RPMI7951 (cell line): ENCODE measurements around the gene KRTAP10-6. TPM values are rescaled to one million over a fixed set of nuclear protein-coding genes. Genes with fewer than 3 reads are reported as not detected.
"Not testable (repeated sequence)": the region's sequence is repeated elsewhere in the genome, so short reads cannot be mapped to it uniquely, and the experiment has no call there.

Experiments used
- DNase-seq: peaks from one replicate; pipeline ENCODE4 v3.0.0-alpha.2; 2012; ENCODE audit warnings: low read depth
- total RNA-seq: library from RNA; depleted of rRNA; stranded (reverse); fragments of >200 nt; shearing (Covaris generic); gene quantifications from 2 replicates; pipeline ENCODE4 v1.2.3, GENCODE V29; 2014; rRNA removed

KRTAP10-6 gene
- not detected in 2 replicates for total RNA-seq

DNA sequence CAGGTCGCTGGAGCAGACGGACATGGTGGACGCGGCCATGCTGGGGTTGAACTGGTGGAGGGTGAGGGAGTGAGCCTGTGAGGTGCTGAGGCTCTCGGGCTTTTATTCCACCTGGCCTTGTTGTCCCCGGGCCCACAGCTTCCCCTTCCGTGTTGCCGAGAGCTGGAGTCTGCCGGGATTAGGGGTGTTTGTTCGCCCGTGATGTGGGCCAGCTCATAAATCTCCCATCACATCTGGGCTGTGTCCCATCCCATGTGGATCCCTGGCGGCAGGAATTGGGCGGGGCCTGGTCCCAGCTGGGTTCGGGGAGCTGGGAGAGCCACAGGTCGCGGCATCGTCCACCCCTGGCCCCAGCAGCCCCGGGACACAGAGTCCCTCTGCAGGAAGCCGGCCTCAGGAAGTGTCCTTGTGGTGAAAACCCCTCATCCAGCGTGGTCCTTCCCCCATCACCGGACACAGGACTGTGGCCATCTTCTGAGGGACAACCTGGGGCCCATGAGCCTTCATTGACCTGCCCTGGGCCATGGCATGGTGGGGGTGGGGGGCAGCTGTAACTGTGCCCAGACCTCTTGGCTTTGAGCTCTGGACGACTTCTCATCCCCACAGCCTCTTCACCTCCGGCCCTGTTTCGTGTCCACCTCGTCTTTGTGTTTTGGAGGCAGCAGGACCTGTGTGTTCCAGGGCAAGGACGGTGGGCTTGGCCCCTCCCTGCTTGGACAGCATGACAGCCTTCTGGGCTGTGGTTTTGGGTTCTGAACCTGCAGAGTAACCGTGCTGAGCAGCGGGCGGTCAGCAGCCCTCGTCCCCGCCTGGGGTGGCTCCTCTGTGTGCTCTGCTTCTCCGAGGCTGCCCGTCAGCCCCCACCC lies at the start of gene KRTAP10-6:
Gene KRTAP10-6 (minus strand): TSS at position 60 of the 866 bp plus-strand sequence. CDS start 21 bp downstream, at position 39.
- DNase-seq = no peak

DNA sequence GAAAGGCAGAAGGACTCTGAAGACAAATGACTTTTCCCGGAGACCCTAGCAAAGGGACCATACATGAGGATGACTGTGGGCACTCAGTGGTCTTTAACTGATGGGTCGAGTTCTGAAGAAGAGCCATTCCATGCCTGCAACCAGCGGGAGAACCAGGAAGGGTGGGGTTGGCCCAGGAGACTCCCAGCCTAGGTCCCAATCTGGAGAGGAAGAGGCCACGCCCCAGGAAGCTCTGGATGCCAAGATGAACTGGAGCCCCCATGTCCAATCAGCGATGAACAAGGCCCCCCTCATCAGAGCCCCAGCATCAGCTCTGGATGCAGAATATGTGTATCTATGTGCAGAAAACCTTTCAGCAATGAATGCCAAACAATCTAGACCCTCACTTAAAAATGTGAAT lies 48.5 kb upstream of the KRTAP10-6 start:
- DNase-seq = no peak

- no peak for DNase-seq
Measured at GRCh38 chr21:44639331-44639655, 47.0 kb upstream of the KRTAP10-6 start.

DNA sequence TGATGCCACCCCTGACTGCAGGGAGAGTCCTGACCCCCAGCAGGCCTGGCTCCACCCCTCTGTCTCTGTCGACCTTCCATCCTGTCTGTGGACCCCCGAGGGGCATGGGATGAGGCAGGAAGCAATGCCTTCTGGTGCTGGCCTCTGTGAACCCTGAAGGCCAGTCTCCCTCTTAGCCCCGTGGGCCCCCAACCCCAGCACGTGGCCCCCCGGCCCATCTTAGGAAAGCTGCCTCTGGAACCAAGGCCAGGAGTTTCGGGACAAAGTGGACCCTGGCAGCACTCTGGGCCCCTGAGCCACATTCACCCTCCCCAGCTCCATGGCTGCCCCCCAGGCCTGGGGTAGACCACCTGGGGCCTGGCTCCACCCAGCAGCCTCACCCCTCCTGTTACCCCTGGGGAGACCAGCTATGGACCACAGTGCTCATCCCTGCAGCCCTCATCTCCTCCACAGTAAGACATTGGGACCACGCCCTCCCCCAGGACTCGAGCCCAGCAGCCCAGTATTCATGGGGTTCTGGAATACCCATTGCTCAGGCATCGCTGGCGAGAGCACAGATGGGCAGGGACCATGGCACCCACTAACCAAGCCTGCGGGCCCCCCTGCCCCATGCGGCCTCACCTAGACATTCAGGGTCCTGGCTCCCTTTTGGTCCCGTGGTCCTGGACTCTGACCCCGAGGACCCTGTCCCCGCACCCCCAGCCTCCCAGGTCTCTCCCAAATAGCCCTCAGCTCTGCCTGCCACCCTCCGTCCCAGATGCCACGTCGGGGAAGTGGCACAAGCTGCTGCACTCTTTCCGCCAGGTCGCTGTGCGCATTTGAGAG lies 46.4 kb upstream of the KRTAP10-6 start:
- DNase-seq = not testable (repeated sequence)

DNA sequence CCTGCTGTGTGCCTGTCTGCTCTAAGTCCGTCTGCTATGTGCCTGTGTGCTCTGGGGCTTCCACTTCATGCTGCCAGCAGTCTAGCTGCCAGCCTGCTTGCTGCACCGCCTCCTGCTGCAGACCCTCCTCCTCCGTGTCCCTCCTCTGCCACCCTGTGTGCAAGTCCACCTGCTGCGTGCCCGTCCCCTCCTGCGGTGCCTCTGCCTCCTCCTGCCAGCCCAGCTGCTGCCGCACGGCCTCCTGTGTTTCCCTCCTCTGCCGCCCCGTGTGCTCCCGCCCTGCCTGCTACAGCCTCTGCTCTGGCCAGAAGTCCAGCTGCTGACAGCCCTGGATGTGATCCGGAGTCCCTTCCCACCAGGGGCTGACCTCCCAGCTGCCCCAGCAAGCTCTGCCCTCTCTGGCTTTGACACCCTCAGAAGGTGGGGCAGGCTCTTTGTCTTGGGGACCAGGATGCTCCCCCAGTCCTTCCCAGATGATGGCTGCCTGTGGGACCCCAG lies 45.6 kb upstream of the KRTAP10-6 start:
- not testable (repeated sequence) for DNase-seq

DNA sequence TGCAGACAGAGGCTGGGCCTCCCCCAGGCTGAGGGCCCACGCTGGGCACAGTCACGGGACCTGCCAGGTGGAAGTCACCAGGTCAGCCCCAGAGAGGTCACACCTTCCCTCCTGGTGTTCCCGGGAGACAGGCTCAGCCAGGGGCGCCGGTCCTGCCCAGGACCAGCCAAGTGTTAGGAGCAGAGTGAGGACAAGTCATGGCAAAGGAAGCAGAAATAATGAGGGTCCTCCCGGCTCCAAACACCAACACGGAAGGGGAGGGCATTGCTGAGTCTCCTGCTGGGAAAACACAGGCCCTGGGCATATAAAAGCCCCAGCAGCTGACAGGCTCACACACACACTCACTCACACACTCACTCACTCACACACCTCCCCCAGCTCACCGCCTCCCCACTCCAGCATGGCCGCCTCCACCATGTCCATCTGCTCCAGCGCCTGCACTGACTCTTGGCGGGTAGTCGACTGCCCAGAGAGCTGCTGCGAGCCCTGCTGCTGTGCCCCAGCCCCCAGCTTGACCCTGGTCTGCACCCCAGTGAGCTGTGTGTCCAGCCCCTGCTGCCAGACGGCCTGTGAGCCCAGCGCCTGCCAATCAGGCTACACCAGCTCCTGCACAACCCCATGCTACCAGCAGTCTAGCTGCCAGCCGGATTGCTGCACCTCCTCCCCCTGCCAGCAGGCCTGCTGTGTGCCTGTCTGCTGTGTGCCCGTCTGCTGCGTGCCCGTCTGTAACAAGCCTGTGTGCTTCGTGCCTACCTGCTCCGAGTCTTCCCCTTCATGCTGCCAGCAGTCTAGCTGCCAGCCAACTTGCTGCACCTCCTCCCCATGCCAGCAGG lies 44.9 kb upstream of the KRTAP10-6 start, which contains the start of gene KRTAP10-10:
Gene KRTAP10-10 (plus strand): TSS at position 339 of the 833 bp plus-strand sequence. CDS start 62 bp downstream, at position 401.
- no peak for DNase-seq

DNA sequence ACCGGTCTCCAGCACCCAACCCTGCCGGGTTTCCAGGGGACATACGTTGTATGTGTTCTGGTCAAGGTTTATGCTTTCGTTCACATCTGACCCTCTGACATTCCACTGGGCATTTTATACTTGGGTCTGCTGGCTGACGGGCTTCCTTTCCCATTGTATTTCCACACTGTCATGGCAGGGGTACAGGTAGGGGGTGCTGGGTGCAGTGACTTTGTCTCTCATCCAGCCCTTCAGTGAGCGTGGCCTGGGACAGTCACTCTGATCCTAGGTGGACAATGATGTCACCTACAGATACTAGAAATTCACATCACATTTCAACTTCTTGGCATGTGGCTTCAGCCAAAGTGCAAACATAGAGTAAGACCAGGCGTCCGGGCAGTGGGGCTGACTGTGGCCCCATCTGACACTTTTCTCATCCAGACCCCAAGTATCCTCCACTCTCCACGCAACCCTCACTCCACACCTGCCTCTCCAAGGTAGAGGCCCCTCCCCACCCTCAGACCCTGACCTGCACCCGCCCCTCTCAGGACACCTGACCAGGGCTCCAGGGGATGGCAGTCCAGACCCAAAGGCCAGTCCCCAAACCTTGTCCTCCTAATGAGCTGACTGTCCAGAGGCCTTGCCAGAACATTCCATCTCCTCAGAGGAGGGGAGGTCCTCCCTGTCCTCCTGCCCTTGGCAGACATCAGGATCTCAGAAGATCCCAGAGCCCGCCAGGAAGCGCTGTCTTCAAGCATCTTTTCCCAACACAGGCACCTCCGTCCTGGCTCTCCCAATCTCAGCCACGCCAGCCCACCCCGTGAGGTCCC lies 44.1 kb upstream of the KRTAP10-6 start:
- no peak for DNase-seq

DNA sequence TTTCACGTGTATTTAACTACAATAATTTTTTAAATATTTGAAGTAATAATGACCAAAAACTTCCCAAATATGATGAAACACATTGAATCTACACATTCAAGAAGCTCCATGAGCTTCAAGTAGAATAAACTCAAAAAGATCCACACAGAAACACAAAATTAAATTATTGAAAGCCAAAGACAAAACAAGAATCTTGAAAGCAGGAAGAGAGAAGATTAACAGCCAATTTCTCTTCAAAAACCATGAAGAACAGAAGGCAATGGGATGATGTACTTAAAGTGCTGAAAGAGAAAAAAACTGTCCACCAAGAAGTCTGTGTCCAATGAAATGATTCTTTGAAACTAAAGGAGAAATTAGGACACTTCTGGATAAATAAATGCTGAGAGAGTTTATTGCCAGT lies 39.8 kb upstream of the KRTAP10-6 start:
- no peak for DNase-seq

DNA sequence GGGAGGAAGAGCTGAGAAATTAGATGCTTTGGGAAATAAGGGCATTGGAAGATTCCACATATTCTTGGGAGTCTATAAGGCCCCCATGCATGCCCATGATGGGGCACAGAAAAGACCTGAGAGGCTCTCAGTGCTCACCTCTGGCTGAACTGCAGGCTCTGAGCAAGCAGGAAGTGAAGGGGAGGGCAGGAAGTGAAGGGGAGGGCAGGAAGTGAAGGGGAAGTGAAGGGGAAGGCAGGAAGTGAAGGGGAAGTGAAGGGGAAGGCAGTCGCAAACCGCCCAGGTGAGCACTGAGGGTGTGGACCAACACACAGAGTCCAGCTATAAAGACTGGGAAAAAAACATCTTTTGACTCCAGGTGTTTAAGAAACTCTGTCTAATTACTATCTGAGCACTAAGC lies 38.1 kb upstream of the KRTAP10-6 start:
- DNase-seq = no peak

GRCh38 chr21:44628707-44629391 lies 36.5 kb upstream of the KRTAP10-6 start:
- DNase-seq = no peak

DNA sequence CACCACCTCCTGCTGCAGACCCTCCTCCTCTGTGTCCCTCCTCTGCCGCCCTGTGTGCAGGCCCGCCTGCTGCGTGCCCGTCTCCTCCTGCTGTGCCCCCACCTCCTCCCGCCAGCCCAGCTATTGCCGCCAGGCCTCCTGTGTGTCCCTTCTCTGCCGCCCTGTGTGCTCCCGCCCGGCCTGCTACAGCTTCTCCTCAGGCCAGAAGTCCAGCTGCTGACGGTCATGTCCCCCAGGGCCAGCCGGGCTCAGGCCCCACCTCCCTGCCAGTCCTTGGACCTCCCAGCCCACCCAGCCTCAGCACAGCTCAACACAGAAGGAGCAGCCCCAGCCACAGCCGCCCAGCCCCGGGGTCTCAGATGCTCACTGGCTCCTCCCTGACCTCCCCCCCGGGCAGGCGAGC lies 35.5 kb upstream of the KRTAP10-6 start:
- not testable (repeated sequence) for DNase-seq

DNA sequence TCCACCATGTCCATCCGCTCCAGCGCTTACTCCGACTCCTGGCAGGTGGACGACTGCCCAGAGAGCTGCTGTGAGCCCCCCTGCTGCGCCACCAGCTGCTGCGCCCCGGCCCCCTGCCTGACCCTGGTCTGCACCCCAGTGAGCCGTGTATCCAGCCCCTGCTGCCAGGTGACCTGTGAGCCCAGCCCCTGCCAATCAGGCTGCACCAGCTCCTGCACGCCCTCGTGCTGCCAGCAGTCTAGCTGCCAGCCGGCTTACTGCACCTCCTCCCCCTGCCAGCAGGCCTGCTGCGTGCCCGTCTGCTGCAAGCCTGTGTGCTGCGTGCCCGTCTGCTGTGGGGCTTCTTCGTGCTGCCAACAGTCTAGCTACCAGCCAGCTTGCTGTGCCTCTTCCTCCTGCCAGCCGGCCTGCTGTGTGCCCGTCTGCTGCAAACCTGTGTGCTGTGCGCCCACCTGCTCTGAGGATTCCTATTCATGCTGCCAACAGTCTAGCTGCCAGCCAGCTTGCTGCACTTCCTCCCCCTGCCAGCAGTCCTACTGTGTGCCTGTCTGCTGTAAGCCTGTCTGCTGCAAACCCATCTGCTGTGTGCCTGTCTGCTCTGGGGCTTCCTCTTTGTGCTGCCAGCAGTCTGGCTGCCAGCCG lies 35.0 kb upstream of the KRTAP10-6 start:
- not testable (repeated sequence) for DNase-seq

DNA sequence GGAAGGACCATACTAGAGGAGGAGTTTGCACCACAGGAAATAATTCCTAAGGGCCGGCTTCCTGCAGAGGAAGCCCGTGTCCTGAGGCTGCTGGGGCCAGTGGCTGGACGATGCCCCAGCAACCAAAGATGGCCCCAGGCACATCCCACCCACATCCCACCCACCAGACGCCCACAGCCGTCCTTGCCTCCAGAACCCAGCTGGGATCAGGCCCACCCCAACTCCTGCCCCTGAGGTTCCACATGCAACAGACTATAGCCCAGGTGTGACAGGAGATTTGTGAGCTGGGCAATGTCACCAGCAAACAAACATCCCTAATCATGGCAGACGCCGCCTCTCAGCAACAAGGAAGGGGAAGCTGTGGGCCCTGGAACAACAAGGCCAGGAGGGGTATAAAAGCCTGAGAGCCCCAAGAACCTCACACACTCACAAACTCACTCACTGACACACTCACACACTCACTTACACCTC lies 34.4 kb upstream of the KRTAP10-6 start, which contains the start of gene KRTAP10-9:
Gene KRTAP10-9 (plus strand): TSS at position 421 of the 471 bp plus-strand sequence. CDS start 79 bp downstream, outside the sequence.
- no peak for DNase-seq

GRCh38 chr21:44626262-44626661 lies 34.0 kb upstream of the KRTAP10-6 start:
- DNase-seq = no peak

DNA sequence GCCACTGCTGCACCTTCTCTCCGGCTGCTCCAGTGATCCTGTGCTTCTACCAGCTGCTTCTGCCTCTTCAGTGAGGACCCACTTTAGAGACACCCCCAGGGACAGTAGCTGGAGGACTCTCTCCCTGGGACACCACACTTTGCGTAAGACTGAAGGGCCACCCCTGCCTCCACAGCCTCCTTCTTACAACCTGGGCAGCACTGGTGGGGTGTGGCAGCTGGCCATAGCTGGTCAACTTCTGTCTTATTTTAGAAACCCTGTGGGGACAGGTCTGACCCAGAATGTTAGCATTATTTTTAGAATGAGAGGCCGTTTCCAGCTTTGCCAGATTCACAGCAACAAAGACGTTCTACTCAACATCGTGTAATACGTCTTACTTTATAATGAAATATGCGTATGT lies 33.5 kb upstream of the KRTAP10-6 start:
- no peak for DNase-seq

GRCh38 chr21:44623575-44623974 lies 31.3 kb upstream of the KRTAP10-6 start:
- no peak for DNase-seq

- no peak for DNase-seq
Measured at GRCh38 chr21:44619886-44620285, 27.6 kb upstream of the KRTAP10-6 start.

- no peak for DNase-seq
Measured at GRCh38 chr21:44618909-44619308, 26.6 kb upstream of the KRTAP10-6 start.

- DNase-seq = no peak
Measured at GRCh38 chr21:44618504-44618903, 26.2 kb upstream of the KRTAP10-6 start.
